CD14-positive monocyte (primary cell): Measurements from ENCODE around the gene CYTL1. TPM values are rescaled to one million over a fixed set of nuclear protein-coding genes. Genes with fewer than 3 reads are reported as not detected.

Source experiments
- DNase-seq, 3 donors: peaks; one replicate each; pipeline ENCODE4 v3.0.0-alpha.2; 2011 to 2022
- H2AFZ ChIP-seq: 2 replicates; pipeline ENCODE4 v1.6.0; 2012; ENCODE audit warnings: mild to moderate bottlenecking, low read depth, low read length, inconsistent platforms; ENCODE audit not compliant: insufficient read depth, poor library complexity, severe bottlenecking
- H3K27ac ChIP-seq, 2 donors: 1 replicate in 1 of 2; 2 replicates in 1 of 2; pipeline ENCODE4 v1.5.1; 2012 to 2013; ENCODE audit warnings: low read length in 2 of 2, control low read depth in 1 of 2, inconsistent platforms in 1 of 2, low read depth in 1 of 2, mild to moderate bottlenecking in 1 of 2
- H3K27me3 ChIP-seq, 2 donors: one replicate each; pipeline versions ENCODE4 v1.6.0 to v1.6.1; 2011 to 2013; ENCODE audit warnings: low read length in 2 of 2; ENCODE audit not compliant: control insufficient read depth in 2 of 2, insufficient read depth in 2 of 2
- H3K36me3 ChIP-seq, 2 donors: replicated peaks in 1 of 2; 1 replicate in 1 of 2; 2 replicates in 1 of 2; pipeline versions ENCODE4 v1.5.1 to v1.6.1; 2012 to 2013; ENCODE audit warnings: low read length in 2 of 2, control low read depth in 1 of 2, inconsistent platforms in 1 of 2, mild to moderate bottlenecking in 1 of 2; ENCODE audit not compliant: insufficient read depth in 2 of 2, control insufficient read depth in 1 of 2
- H3K4me1 ChIP-seq, 2 donors: 1 replicate in 1 of 2; 2 replicates in 1 of 2; pipeline versions ENCODE4 v1.5.1 to v1.6.1; 2012 to 2013; ENCODE audit warnings: low read length in 2 of 2, control low read depth in 1 of 2, inconsistent platforms in 1 of 2, mild to moderate bottlenecking in 1 of 2, moderate library complexity in 1 of 2; ENCODE audit not compliant: insufficient read depth in 2 of 2, control insufficient read depth in 1 of 2
- H3K4me2 ChIP-seq: replicated peaks from 2 replicates; pipeline ENCODE3; 2012; ENCODE audit warnings: low read length, moderate library complexity, mild to moderate bottlenecking; ENCODE audit not compliant: poor library complexity, severe bottlenecking; ENCODE audit errors: extremely low read depth
- H3K4me3 ChIP-seq, 3 experiments: fragments of 200-600 bp in 1 of 3; sonication (generic) in 1 of 3; replicated peaks in 1 of 3; 1 replicate in 2 of 3; 2 replicates in 1 of 3; pipeline ENCODE4 v1.5.1; 2011 to 2013; ENCODE audit warnings: low read length in 3 of 3, mild to moderate bottlenecking in 3 of 3, control low read depth in 2 of 3, low read depth in 2 of 3, inconsistent platforms in 1 of 3, moderate library complexity in 1 of 3
- H3K79me2 ChIP-seq: 2 replicates; pipeline ENCODE4 v1.6.0; 2012; ENCODE audit warnings: mild to moderate bottlenecking, control low read depth, inconsistent platforms, low read length, moderate library complexity; ENCODE audit not compliant: insufficient read depth
- H3K9ac ChIP-seq: 2 replicates; pipeline ENCODE4 v1.6.0; 2017; ENCODE audit warnings: low read length, mild to moderate bottlenecking; ENCODE audit not compliant: insufficient read depth, poor library complexity, severe bottlenecking
- H3K9me3 ChIP-seq, 2 donors: replicated peaks in 1 of 2; 1 replicate in 1 of 2; 2 replicates in 1 of 2; pipeline versions ENCODE4 v1.5.1 to v1.6.1; 2012 to 2013; ENCODE audit warnings: low read length in 2 of 2, control low read depth in 1 of 2; ENCODE audit not compliant: control insufficient read depth in 1 of 2, insufficient read depth in 1 of 2
- H4K20me1 ChIP-seq: 2 replicates; pipeline ENCODE4 v1.6.0; 2012; ENCODE audit warnings: mild to moderate bottlenecking, low read length, control low read depth, moderate library complexity; ENCODE audit not compliant: insufficient read depth
- H3K27ac Mint-ChIP-seq, 7 donors: one replicate each; pipeline ENCODE4 v1.8.0; 2020; ENCODE audit warnings: mild to moderate bottlenecking in 7 of 7, mixed read lengths in 7 of 7, moderate library complexity in 6 of 7, inconsistent platforms in 2 of 7
- H3K27me3 Mint-ChIP-seq, 3 donors: one replicate each; pipeline ENCODE4 v1.8.0; 2021 to 2022; ENCODE audit warnings: low read depth in 3 of 3, mild to moderate bottlenecking in 3 of 3, mixed read lengths in 3 of 3, moderate library complexity in 3 of 3, inconsistent platforms in 1 of 3
- H3K36me3 Mint-ChIP-seq, 2 donors: one replicate each; pipeline ENCODE4 v1.8.0; 2020; ENCODE audit warnings: mixed read lengths in 2 of 2, inconsistent platforms in 1 of 2, mild to moderate bottlenecking in 1 of 2
- H3K4me1 Mint-ChIP-seq: one replicate; pipeline ENCODE4 v1.8.0; 2020; ENCODE audit warnings: mild to moderate bottlenecking, mixed read lengths
- H3K4me3 Mint-ChIP-seq, 2 donors: one replicate each; pipeline ENCODE4 v1.8.0; 2020; ENCODE audit warnings: mild to moderate bottlenecking in 2 of 2, mixed read lengths in 2 of 2, moderate library complexity in 1 of 2
- H3K9me3 Mint-ChIP-seq, 7 donors: one replicate each; pipeline ENCODE4 v1.8.0; 2020 to 2022; ENCODE audit warnings: mixed read lengths in 7 of 7, mild to moderate bottlenecking in 6 of 7, moderate library complexity in 6 of 7, inconsistent platforms in 2 of 7
- WGBS: methylation state at CpG from one replicate; pipeline ENCODE4 v1.1.5; 2013; ENCODE audit warnings: missing lambda C conversion rate; ENCODE audit not compliant: insufficient coverage; 5-methylcytosine and 5-hydroxymethylcytosine counted together
- intact Hi-C, 2 donors: fragments of 100-400 bp; cut with micrococcal nuclease; formaldehyde crosslinking; loops; one replicate each; pipeline versions ENCODE4 v1.15.0 to v1.15.1; 2023
- polyA plus RNA-seq, 3 donors: library from polyadenylated mRNA; depleted of rRNA in 1 of 3; unstranded in 2 of 3; stranded (reverse) in 1 of 3; fragments of 300-500 nt in 2 of 3; fragments of >200 nt in 1 of 3; fragmentation: Illumina TruSeq in 2 of 3; gene quantifications; 1 replicate in 2 of 3; 2 replicates in 1 of 3; pipeline ENCODE4 v1.2.3, GENCODE V29; 2012 to 2021
- TF ChIP-seq, protein P1 (sequence below): fragments of 200-600 bp; IDR thresholded peaks from one replicate; pipeline ENCODE4 v1.8.0; 2022; ENCODE audit warnings: antibody characterized with exemption, mild to moderate bottlenecking

The CYTL1 gene
- polyA plus RNA-seq, 3 donors, result 0.32 to 0.56 TPM; not detected in 1

DNA sequence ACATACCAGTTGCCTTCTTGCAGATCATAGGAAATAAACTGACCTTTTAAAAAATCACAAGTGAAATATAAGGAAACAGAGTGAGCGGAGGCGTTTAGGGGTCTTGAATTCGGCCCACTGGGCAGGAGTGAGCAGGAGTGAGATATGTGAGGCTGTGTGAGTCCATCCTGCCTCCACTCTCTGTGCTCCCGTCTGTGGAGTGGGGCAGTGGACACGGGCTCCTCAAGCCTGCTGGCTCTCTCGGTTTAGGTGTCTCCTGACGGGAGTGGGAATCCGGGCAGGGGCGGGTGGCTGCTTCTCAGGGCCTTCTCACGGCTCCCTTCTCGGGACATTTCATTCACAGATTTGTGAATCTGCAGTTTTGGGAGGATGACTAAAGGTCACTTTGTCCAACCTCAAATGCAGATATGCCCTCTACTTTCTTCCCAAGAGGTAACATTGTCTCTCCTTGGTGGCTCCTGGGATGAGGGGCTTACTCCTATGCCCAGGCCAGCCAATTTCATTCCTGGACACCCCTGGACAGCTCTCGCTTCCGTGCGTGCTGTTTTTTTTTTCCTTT is 27.6 kb downstream of the CYTL1 start:
- peaks cover 1 to 7% (median 7%) of the 10 kb centered on the region in 3 donors for H3K27me3 Mint-ChIP-seq
- DNase-seq, result no peak
- no peak overlapping the region for H3K4me3 Mint-ChIP-seq
- Histone ChIP-seq H3K36me3 (no peaks in the 10 kb centered on the region), H3K9ac (no peak overlapping the region), H3K79me2 (no peaks in the 10 kb centered on the region), H3K4me2 (no peak overlapping the region), H3K27ac (no peak overlapping the region), H3K27me3 (no peaks in the 10 kb centered on the region), H2AFZ (no peak overlapping the region), H3K4me1 (peaks cover 4% of the 10 kb centered on the region in 2 donors), H4K20me1 (no peaks in the 10 kb centered on the region), H3K9me3 (no peaks in the 10 kb centered on the region), H3K4me3 (no peak overlapping the region)
- H3K4me1 Mint-ChIP-seq, result peaks cover 4% of the 10 kb centered on the region
- H3K36me3 Mint-ChIP-seq, result no peaks in the 10 kb centered on the region
- 97% methylated on average over 9 of the region's 14 CpGs for WGBS
- TF ChIP-seq, protein P1, sequence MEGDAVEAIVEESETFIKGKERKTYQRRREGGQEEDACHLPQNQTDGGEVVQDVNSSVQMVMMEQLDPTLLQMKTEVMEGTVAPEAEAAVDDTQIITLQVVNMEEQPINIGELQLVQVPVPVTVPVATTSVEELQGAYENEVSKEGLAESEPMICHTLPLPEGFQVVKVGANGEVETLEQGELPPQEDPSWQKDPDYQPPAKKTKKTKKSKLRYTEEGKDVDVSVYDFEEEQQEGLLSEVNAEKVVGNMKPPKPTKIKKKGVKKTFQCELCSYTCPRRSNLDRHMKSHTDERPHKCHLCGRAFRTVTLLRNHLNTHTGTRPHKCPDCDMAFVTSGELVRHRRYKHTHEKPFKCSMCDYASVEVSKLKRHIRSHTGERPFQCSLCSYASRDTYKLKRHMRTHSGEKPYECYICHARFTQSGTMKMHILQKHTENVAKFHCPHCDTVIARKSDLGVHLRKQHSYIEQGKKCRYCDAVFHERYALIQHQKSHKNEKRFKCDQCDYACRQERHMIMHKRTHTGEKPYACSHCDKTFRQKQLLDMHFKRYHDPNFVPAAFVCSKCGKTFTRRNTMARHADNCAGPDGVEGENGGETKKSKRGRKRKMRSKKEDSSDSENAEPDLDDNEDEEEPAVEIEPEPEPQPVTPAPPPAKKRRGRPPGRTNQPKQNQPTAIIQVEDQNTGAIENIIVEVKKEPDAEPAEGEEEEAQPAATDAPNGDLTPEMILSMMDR, result no peak
- intact Hi-C loops, result loop anchor here (5.0 to 10.0 kb wide), 3 partner anchors 151 to 821 kb away; no protein-coding TSS in a partner anchor
- no peaks in the 10 kb centered on the region for H3K9me3 Mint-ChIP-seq
- H3K27ac Mint-ChIP-seq, result no peak overlapping the region

DNA sequence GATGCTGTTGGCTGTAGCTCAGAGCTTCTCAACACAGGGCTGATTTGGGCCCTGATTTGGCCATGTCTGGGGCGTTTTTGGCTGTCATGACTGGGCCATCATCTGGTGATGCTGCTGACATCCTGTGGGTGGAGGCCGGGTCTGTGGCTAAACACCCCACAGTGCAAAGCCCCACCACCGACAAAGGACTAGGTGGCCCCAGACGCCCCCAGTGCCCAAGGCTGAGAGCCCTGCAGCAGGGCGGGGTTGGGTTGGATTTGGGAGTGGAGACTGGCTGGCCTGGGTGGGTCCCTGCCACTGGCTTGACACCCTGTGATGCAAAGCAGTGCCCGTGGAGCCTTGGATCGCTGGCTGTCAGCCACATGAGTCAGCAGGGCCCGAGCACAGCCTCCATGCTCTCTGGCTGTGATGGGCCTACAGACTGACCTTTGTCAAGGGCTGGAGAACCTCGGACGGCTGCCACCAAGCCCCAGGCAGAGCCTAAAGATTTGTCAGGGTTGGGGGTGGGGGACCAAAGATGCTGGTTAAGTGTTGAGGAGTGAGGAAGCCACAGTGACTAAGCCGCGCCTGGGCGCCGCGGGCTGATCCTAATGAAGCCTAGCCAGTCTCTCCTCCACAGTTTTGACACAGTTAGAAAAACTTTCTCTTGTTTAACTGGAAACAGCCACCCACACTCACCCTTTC is 28.3 kb downstream of the CYTL1 start:
- H3K27me3 ChIP-seq, result no peaks in the 10 kb centered on the region
- Mint-ChIP-seq H3K27me3 (peaks cover 2 to 7% (median 7%) of the 10 kb centered on the region in 3 donors), H3K9me3 (no peaks in the 10 kb centered on the region), H3K4me3 (no peak overlapping the region), H3K36me3 (no peaks in the 10 kb centered on the region), H3K4me1 (peaks cover 4% of the 10 kb centered on the region), H3K27ac (no peak overlapping the region)
- no peaks in the 10 kb centered on the region for H4K20me1 ChIP-seq
- no peak for DNase-seq
- 63% methylated on average over 7 of the region's 15 CpGs for WGBS
- H3K4me3 ChIP-seq, result no peak overlapping the region
- H2AFZ ChIP-seq, result no peak overlapping the region
- no peaks in the 10 kb centered on the region for H3K79me2 ChIP-seq
- H3K9ac ChIP-seq, result no peak overlapping the region
- no peak overlapping the region for H3K27ac ChIP-seq
- peaks cover 4% of the 10 kb centered on the region in 2 donors for H3K4me1 ChIP-seq
- H3K36me3 ChIP-seq, result no peaks in the 10 kb centered on the region
- no peaks in the 10 kb centered on the region for H3K9me3 ChIP-seq
- TF ChIP-seq, protein P1, result no peak
- no peak overlapping the region for H3K4me2 ChIP-seq
- intact Hi-C loops, result loop anchor here (5.0 to 10.0 kb wide), 3 partner anchors 151 to 821 kb away; no protein-coding TSS in a partner anchor
